NCI-H1048 (cell line): Measurements from ENCODE around the gene TYW1.
"Not testable (repeated sequence)": the region's sequence is repeated elsewhere in the genome, so short reads cannot be mapped to it uniquely, and the experiment has no call there.

Experiments used
- DNase-seq: peaks from one replicate; lab custom pipeline; 2025; lab: John Stamatoyannopoulos, UW

The TYW1 gene

DNA sequence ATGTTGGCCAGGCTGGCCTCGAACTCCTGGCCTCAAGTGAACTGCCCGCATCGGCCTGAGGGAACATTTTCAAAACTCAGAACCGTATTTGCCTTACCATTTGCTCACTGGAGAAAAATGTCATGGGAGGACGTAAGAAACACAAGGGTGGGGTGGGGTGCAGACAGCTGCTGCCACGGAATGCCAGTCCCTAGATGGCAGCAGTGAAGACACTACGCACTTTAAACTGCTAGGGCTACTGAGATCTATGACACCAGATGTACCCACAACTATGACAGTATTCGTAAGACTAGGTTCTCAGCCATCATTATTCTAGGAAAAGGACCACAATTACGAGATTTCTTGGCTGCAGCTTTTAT, 2.0 kb upstream of the TYW1 start:
- DNase-seq, result not testable (repeated sequence)

GRCh38 chr7:66995050-66995776, 1.4 kb upstream of the TYW1 start, which contains the start of gene SBDS:
Gene SBDS, minus strand, starts transcription at chr7:66995586. Its CDS starts 169 bp downstream, at chr7:66995417.
- peak; percentile 92 for DNase-seq

GRCh38 chr7:67000601-67001258, 4.1 kb downstream of the TYW1 start:
- not testable (repeated sequence) for DNase-seq

GRCh38 chr7:67004145-67004544, 7.5 kb downstream of the TYW1 start:
- DNase-seq, result not testable (repeated sequence)

DNA sequence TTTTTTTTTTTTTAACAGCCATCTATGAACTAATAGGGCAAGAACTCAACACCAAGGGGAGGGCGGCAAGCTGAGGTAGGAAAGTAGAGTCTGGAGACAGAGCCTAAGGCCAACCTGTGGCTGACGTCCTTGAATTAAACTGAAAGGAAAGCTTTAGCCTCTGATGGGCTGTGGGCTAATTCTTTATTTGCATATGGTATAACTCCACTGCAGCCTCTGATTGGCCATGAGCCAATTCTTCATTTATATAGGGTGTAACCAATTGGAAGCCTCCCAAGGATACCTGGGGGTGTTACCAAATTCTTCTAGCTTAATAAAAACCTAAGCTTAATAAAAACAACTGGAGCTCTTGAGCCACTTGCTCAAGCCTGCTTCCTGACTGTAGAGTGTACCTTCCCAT, 10.3 kb downstream of the TYW1 start:
- DNase-seq, result peak; percentile 85

DNA sequence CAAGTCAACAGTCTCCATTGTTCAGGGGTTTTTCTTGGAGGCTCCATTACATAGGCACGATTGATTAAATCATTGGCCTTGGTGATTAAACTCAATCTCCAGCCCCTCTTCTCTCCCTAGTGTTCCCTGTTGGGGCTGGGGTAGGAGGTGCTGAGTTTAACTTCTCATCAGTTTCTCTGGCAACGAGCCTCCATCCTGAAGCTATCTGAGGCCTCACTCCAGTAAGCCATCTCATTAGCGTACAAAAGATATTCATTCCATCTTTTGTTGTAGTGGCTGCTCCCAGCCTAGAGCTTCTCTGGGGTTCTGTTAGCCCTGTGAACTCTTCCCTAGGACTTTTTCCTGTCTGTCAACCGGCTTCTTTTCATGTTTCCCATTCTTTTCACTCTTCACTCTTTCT, 11.6 kb downstream of the TYW1 start:
- no peak for DNase-seq

DNA sequence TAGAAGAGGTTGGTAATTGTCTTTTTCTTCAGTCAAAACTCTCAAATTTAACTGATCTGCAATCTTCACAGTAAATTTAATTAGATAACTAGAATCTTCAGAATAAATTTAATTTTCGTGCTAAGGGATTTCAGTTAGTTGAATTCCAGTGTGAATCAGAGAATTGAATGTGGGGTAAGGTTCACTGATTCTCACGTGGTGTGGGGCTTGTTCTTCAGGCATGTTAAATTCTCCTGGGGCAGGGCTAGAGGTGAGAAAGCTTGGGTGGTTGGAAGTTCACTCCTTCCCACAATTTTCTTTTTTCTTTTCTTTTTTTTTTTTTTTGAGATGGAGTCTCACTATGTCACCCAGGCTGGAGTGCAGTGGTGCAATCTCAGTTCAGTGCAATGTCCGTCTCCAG, 13.0 kb downstream of the TYW1 start:
- not testable (repeated sequence) for DNase-seq

- not testable (repeated sequence) for DNase-seq
Observed at GRCh38 chr7:67014076-67014622, 17.5 kb downstream of the TYW1 start.

DNA sequence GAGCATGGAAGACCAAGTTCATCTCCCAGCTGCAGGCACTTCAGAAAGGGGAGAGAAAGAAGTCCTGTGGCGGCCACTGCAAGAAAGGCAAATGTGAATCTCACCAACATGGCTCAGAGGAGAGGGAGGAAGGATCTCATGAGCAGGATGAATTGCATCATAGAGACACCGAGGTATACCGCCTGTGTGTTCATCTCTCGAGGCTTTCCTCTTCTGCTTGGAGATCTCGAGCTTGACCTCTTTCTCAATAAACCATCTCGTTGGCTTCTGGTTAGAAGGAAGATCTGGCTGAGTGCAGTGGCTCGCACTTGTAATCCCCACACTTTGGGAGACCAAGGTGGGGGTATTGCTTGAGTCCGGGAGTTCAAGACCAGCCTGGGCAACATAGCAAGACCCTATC, 21.3 kb downstream of the TYW1 start:
- DNase-seq, result not testable (repeated sequence)

DNA sequence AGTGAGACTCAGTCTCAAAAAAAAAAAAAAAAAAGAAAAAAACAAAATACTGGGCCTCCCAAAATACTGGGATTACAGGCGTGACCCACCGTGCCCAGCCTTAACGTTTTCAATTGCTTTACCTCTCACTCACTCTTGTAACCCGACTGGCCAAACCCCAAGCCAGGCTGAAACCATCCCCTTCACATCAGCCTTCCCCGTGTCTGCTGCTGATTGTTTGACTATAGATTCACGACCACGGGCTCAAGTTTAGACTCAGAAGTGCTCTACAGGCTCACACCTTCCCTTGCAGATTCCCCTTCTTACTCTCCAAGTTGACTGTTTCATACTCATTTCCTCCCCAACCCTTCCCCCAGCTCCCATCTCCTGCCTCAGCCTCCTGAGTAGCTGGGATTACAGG, 22.3 kb downstream of the TYW1 start:
- DNase-seq, result no peak

DNA sequence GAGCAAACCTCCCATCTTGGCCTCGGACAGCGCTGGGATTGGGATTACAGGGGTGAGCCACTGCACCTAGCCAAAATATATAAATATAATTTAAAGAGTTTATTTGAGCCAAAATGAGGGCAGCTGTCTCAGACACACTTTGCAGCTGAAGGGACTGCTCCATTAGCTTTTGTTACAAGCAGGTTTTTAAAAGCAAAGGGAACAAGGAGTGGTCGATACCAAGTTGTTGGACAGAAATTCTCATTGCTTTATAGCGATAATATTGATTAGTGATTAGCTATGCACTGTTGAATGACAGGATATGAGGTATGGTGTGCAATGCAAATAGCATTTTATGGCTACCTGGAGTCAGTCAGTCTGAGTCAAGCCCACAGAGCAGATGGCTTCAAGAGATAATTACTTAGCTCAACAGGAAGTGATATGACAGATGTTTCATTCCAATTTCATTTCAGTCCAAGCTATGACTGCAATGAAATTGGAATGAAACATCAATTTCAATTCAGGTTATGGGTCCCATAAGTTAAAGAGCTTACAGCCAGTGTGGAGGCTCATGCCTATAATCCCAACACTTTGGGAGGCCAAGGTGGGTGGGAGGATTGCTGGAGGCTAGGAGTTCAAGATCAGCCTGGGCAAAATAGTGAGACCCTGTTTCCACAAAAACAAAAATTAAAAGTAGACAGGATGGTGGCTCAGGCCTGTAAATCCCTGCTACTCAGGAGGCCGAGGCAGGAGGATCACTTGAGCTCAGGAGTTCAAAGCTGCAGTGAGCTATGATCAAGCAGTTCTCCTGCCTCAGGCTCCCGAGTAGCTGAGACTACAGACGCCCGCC, 23.1 kb downstream of the TYW1 start:
- no peak for DNase-seq

GRCh38 chr7:67021260-67021659, 24.6 kb downstream of the TYW1 start:
- DNase-seq, result no peak

DNA sequence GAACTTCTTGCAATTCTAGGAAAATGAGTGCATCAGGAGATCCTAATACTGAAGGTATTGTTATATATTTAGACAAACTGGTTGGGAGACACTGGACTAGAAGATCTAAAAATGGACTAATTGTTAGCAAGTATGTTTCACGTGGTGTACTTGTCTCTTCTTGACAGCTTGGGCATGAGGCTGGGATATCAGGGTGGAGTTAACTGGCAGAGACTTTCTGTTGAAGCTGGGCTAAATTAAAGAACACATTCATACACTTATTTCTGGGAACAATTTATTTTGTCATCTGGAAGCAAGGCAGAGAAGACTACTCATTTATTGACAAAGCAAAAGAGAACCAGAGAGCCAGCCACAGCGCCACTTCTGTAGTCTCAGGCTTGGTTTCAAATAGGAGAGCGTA, 25.9 kb downstream of the TYW1 start:
- DNase-seq, result no peak

- DNase-seq, result not testable (repeated sequence)
Observed at GRCh38 chr7:67025459-67025858, 28.8 kb downstream of the TYW1 start.

- not testable (repeated sequence) for DNase-seq
Observed at GRCh38 chr7:67031685-67032084, 35.1 kb downstream of the TYW1 start.

- no peak for DNase-seq
Observed at GRCh38 chr7:67033251-67033650, 36.6 kb downstream of the TYW1 start.

- DNase-seq, result not testable (repeated sequence)
Observed at GRCh38 chr7:67036432-67037395, 40.1 kb downstream of the TYW1 start.

GRCh38 chr7:67040832-67041231, 44.2 kb downstream of the TYW1 start:
- not testable (repeated sequence) for DNase-seq

GRCh38 chr7:67042781-67043558, 46.3 kb downstream of the TYW1 start:
- DNase-seq, result not testable (repeated sequence)

DNA sequence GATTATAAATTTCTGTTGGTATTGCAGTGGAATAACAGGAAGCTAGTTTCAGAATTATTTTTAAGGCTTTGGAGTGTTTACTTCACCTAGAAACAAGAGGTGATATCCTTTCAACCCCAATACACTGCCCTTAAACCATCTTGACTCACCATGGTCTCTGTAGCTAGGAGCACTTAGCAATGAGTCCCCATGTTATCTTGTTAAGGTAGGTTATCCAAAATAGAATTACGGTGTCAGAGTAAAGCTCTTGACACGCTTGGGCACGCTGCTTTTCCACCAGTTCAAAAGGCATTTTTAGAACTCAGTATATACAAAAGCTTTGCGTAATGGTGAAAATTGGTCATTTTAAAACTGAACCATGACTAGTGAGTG, 46.9 kb downstream of the TYW1 start:
- DNase-seq, result not testable (repeated sequence)
